NCI-H1694 treated with DMSO at 0.1 percent for 48 hours (cell line): ENCODE measurements around the gene FBXL17.
A peak's percentile ranks its signal among the peaks of the same experiment; 100 is the strongest.
"Not testable (repeated sequence)": the region's sequence is repeated elsewhere in the genome, so short reads cannot be mapped to it uniquely, and the experiment has no call there.

Experiments
- DNase-seq: peaks from one replicate; lab custom pipeline; 2025; lab: John Stamatoyannopoulos, UW

FBXL17 gene

DNA sequence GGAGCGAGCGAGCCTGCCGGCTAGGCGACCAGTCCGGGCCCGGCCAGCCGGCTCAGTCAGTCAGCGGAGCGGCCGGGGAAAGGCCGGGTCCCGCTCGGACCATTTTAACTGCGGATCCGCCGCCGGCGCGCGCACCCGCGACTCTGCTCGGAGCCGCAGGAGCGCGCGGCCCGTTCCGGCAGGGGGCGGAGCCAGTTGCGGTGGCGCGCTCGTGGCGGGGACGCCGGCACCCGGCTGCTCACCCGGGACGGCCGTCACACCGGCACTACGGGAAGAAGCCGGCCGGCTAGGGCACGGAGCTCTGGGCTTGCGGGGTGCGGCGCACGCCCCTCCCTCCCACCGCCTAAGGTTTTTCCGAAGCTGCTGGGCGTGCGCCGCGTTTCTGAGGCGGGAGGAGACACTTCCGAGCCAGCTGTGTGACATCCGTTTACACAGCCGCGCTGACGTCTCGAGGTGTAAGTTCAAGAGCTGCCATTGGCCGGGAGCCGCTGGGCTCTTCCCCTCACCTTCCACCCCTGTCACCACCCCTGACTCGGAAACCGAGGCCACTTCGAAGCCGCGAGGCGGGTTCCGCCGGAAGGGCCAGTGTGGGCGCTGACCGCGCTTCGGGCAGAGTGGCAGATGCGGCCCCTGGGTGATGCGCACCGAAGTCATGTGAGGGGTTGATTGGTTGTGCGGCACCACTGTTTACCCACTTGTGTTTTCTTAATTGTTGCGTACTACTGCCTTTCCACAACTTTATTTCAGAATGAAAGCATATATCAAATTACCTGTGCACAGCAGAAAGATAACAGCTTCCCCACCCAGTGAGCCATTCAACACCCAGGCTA is at the start of gene FBXL17:
FBXL17 (minus strand) TSS at position 145 of the 830 bp plus-strand sequence.
- peak; percentile 74 for DNase-seq

DNA sequence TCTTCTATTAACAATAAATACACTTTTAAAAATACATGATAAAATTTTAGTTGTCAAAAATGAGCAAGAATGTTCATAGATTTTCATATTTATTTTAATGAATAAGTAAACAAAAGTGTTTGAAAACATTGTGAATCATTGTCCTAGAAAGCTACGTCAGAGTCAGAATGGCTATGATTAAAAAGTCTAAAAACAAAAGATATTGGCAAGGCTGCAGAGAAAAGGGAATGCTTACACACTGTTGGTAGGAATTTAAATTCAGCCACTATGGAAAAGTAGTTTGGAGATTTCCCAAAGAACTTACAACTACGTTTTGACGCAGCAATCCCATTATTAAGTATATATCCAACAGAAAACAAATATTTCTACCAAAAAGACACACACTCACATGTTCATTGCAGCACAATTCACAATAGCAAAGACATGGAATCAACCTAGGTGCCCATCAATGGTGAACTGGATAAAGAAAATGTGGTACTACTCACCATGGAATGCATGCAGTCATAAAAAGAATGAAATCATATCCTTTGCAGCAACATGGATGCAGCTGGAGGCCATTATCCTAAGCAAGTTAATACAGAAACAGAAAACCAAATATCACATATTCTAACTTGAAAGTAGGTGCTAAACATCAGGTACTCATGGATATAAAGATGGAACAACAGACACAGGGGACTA is 49.2 kb upstream of the FBXL17 start:
- DNase-seq = no peak

DNA sequence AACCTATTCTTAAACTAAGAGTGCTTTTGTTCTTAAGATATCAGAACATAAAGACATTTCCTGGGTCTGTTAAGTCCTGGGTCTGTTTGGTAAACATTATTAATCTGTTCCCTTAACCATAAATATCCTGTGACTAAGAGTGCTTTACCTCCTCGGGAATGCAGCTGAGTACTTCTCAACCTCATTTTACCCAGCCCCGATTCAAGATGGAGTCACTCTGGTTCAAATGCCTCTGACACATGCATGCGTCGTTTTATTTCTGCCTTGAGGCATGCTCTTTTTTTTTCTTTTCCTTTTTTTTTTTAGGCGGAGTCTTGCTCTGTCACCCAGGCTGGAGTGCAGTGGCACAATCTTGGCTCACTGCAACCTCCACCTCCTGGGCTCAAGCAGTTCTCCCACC is 39.8 kb upstream of the FBXL17 start:
- DNase-seq = no peak

DNA sequence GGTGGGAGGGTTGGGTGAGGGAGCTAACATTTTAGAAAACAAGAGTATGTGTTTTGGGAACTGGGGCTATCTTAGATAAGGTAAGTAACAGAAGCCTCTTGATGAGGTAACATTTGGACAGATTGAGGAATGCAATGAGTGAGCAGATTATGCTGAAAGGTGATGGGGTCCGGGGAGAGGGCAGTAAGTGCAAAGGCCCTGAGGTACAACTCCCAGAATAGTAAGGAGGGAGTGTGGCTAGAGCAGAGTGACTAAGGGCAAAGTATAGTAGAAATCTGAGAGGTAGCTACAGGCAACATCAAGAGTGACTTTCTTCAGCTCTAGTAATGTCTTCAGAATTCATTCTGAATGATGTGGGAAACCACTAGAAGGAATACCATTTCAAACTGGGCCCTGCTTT is 38.9 kb upstream of the FBXL17 start:
- DNase-seq = no peak

DNA sequence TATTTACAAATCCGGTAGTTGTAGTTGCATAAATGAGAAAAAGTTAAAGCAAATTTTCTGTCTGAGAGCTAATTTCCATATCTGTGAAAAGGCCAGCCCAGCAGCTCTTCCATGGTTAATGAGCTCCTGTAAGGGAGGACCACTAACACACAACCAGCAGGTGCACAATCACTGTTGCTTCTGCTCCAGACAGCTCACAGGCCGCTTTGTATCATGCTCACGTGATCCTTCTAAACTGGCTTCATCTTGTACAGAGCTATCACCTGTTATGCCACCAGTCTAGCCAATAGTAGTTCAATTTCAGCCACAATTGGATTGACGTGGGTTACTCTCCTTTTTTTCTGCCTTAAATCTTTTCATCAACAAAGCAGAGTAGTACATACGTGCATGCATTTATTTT is 38.3 kb upstream of the FBXL17 start:
- no peak for DNase-seq

DNA sequence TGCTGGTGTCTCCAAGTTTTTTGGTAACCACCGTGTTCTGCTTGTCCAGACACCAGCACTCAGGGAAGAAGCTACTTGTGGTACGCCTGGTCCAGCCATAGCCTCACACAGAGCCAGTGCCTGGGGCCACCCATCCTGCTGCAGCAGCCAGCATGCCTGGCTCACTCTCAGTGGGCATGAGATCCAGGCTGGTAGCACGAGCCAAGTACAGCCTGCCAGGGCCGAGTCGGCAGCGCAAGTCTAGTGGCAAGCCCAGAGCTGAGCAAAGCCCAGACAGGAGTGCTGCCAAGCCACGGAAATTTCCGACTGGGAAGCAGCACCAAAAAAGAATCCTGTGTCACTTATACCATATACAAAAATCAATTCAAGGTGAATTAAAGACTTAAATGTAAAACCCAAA is 36.3 kb upstream of the FBXL17 start:
- no peak for DNase-seq

DNA sequence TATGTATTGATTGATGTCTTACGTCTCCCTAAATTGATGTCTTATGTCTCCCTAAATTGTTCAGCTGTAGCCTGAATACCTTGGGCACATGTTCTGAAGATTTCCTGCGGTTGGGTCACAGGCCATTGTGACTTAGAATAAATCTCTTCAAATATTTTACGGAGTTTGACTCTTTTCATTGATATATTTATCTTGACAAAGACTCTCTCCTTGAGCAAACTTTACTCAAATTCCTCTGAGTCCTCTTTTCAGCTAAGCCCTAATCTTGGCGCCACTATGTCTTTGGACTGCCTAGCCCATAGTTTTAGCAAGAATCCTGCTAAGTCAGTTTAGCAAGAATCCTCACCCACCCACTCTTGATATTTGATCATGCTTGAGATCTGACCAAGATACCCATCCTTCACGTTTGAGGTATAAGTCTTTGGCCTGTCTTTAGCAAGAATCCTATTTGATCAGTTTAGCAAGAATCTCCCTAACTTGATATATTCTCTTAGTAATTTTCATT is 35.3 kb upstream of the FBXL17 start:
- DNase-seq = no peak

DNA sequence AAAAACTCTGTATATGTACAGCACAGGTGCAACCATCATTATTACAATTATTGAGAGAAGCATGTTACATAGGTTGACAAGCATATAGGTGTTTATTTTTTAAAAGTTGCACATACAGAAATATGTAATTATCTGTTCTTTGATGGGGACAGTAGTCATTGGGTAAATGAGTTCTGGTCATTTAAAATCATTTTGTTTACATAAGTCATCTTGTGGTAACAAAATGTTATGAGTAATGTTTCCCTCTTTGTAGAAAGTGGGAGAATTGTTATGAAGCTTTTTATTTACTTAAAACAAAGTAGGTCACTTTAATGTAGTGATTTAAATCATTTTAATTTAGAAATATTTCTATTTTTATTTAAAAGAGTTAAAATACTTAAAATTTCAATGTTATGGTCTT is 33.8 kb upstream of the FBXL17 start:
- DNase-seq = no peak

DNA sequence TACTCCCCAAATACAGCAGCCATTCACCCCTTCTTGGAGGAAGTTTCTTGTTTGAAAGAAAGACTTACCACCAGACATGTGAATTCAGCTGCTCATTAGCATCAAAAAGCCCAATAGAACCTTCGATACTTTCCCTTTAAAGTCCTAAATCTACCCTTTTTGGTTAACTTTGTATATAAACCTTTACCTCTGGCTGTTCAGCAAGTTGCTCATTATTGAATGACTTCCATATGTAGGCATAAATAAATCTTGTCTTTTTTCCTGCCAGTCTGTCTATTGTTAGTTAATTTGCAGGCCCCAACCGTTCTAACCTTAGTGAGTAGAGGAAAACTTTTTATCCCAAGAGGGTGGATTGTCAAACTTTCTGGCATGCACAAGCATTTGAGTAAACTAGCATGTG is 27.9 kb upstream of the FBXL17 start:
- DNase-seq = no peak

DNA sequence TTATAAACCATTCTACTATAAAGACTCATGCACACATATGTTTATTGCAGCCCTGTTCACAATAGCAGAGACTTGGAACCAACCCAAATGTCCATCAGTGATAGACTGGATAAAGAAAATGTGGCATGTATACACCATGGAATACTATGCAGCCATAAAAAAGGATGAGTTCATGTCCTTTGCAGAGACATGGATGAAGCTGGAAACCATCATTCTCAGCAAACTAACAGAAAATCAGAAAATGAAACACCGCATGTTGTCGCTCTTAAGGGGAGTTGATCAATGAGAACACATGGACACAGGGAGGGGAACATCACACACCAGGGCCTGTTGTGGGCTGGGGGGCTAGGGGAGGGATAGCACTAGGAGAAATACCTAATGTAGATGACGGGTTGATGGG is 23.3 kb upstream of the FBXL17 start:
- DNase-seq = not testable (repeated sequence)

DNA sequence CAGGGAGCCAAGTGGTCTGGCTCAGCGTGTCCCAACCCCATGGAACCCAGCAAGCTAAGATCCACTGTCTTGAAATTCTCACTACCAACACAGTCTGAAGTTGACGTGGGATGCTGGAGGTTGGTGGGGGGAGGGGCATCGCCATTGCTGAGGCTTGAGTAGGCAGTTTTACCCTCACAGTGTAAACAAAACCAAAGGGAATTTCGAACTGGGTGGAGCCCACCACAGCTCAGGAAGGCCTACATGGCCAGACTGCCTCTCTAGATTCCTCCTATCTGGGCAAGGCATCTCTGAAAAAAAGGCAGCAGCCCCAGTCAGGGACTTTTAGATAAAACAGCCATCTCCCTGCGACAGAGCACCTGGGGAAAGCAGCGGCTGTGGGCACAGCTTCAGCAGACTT is 17.1 kb upstream of the FBXL17 start:
- DNase-seq = no peak

DNA sequence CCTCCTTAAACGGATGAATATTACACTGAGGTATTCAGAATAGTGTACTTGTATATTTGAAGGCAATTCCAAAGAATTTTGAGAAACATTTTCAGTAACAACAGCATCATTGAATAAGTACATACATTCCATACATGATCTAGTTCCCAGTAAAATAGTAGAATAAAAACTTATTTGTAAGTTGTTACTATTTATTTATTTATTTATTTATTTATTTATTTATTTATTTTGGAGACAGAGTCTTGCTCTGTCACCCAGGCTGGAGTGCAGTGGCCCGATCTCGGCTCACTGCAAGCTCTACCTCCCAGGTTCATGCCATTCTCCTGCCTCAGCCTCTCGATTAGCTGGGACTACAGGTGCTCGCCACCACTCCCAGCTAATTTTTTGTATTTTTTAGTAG is 14.9 kb upstream of the FBXL17 start:
- not testable (repeated sequence) for DNase-seq

DNA sequence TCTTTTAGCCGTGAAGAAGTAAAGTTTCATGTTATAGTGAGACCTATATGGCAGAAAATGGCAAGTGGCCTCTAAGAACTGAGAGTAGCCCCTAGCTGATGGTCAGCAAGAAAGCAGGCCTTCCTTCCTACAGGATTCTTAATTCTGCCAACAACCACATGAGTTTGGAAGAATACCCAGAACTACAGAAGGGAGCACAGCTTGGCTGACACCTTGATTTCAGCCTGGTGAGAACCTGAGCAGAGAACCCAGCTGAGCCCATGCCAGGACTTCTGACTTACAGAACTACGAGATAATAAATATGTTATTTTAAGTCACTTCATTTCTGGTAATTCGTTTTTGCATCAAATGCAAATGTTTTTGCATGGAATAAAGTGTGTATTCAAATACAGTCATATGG is 5.9 kb upstream of the FBXL17 start:
- no peak for DNase-seq

DNA sequence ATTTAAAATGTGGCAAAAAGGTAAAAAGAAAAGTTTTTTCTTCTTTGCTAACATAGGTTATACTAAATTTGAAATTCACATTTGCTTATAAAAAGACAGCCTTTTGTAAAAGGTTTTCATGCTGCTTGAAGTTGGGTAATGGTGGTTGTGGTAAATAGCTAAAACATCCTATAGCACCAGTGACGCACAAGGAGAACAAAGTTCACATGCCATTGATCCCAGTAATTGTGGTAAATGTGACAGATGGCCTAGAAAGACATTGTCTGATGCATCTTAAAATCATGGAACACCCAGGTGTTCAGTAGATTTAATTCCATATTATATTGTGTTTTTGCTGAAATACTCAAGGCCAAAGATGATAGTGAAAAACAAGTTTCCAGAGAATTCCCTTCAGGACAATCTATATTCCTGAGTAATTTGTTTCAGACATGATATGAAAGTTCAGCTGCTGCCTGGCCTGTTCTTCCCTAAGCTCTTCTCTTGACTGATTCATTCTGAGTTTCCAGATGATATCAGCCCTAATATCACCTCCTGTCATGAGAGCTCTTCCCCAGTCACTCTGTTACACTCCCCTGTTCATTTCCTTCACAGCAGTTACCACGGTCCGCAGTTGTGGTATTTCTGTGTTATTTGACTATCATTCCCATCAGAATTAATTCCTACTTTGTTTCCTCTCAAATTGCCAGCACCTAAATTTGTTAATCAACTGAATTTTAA is 4.6 kb upstream of the FBXL17 start:
- DNase-seq = no peak

DNA sequence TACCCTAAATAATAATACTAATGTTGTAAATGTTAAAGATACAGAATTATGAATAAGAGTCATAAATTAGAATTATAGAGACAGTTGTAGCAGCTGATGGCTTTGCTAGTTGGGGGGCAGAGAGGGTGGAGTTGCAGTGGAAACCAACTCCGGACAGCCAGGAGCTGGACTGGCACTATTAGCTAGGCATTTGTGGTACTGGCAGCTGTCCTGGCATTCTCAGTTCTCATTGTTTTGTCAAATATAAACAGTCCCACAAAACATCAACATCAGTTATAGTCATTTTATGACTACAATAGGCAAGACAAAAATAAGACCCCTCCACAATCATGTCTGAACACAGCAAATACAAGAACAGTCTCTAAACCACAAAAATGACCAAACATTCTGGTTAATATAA is 2.8 kb upstream of the FBXL17 start:
- DNase-seq = no peak

DNA sequence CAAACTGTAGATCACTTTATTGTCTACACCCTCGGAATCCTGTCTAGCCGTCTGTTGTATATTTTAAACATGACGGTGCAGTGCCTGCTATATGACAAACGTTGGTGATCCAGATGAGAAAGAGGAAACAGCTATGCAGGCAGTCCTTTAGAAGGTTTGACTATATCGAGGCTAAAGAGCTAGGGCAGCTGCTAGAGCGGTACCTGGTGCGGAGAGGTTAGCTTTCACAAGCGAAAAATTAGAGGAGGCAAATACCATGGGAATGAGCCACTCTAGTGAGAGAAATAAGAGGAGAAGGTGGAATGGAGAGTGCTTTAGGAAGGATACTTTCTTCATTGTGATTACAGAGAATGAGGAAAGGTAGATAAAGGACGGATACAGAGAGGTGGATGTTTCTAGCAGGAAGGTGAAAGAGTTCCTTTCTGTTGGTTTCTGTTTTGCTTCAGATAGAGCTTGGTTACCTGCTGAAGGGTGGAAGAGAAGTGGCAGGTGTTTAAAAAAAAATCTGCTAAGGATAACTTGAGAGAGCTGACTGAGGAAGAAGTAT is 959 bp upstream of the FBXL17 start:
- no peak for DNase-seq

DNA sequence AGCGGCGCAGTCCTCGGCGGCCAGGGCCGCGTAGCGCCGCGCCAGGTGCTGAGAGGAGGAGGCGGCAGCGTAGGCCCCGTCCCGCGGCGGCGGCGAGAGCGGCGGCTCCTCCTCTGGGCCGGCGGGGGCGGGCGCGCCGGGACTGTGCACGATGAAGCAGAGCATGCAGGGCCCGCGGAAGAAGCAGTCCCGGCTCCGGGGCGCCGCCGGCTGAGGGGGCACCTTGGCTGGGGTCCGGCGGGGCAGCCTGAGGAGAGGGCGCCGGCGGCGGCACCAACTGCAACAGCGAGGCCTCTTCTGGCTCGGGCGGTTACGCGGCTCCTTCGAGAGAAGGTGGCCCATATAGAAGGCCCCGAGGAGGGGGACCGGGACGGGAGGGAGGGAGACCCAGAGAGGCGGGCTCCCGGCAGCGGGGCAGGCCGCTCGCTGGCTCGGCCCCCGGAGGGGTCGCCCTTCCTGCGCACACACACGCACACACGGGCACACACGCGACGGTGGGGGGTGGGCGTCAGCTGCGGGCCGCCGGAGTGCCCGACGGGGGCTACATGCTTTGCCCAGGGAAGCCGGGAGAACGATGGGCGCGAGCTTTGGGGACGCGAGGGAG is 446 bp downstream of the FBXL17 start:
- no peak for DNase-seq

DNA sequence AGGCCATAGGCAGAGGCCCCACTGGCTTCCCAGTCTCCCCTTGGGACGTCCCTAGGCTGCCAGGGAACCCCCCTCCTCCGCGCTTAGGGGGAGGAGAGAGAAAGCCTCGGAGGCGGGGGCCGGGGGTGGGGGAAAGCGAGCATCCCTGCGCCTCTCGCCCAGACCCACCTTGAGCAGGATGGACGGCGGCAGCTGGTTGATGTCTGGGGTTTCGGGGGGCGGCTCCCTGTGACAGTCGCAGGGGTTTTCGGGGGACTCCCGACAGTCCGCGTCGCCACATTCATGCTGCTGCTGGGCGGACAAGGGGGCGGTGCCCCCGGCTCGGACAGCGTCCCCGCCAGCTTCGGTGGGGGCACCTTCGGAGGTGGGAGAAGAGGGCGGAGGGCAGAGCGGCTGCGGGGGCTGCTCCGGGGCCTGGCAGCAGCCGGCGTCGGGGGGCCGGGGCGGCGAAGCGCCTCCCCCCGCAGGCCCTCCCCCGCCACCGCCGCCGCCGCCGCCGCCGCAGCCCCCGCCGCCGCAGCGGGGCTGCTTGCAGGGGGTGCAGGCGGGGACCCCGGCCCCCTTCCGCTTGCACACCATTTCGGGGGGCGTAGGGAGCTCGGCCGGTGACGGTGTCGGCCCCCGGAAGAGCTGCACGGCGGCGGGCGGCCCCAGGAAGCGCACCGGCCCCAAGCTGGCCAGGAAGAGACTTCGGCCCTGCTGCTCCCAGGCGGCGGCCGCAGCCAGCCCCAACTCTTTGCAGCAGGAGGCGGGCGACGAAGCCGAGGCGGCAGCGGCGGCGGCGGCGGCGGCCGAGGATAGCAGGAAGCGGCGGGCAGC is 1.2 kb downstream of the FBXL17 start:
- DNase-seq = no peak

DNA sequence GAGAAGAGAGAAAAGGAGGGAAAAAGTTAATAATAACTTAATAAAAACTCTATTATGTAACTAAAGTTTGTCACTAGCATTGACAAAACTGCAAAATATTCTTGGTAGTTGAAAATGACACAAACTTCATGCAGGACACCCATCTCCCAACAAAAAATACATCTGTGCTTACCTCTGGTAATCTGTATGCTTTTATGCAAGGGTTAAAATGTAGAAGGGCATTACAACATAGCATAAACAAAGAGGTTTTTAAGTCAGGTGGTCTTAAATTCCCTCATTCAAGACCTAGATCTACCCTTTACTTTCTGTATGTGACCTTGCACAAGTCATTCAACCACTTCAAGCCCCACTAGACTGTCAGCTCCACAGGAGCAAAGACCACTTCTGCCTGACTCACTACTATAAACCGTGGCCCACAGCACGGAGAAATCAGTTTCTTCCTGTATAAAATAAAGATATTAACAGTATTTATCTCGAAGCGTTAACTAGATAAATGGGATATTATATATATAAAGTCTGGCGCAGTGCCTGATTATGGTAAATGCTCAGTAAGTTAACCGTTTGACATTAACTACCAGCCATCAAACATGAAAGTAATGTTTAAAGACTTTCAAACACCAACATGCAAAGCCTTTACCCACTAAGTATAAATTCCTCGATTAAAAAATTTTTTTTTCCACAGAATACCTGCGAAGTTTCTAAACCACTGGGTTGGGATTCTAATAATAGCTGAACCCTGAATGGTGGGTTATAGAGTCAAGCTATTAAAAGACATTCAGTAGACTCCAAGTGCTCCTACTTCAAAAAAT is 2.0 kb downstream of the FBXL17 start:
- DNase-seq = no peak

DNA sequence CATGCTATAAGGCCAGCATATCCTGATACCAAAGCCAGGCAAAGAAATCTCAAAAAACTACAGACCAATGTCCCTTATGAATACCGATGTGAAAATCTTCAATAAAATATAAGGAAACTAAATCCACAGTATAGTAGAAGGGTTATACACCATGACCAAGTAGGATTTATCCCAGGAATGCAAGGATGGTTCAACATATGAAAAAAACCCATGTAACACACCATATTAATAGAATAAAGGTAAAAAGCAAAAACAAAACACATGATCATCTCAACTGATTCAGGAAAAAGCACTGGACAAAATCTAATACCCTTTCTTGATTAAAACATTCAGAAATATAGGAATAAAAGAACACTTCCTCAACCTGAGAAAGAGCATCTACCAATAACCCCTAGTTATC is 6.1 kb downstream of the FBXL17 start:
- no peak for DNase-seq
